ENCODE data around the gene PLXNB3. TPM values are rescaled to one million over a fixed set of nuclear protein-coding genes. Genes with fewer than 3 reads are reported as not detected.
A peak's percentile ranks its signal among the peaks of the same experiment; 100 is the strongest.

PLXNB3 gene
- total and polyA plus RNA-seq, 2 of the 13 experiments (the other 11 are each of a cell fraction or from before 2014, with no cell fraction given): 3.0 to 6.9 TPM

DNA sequence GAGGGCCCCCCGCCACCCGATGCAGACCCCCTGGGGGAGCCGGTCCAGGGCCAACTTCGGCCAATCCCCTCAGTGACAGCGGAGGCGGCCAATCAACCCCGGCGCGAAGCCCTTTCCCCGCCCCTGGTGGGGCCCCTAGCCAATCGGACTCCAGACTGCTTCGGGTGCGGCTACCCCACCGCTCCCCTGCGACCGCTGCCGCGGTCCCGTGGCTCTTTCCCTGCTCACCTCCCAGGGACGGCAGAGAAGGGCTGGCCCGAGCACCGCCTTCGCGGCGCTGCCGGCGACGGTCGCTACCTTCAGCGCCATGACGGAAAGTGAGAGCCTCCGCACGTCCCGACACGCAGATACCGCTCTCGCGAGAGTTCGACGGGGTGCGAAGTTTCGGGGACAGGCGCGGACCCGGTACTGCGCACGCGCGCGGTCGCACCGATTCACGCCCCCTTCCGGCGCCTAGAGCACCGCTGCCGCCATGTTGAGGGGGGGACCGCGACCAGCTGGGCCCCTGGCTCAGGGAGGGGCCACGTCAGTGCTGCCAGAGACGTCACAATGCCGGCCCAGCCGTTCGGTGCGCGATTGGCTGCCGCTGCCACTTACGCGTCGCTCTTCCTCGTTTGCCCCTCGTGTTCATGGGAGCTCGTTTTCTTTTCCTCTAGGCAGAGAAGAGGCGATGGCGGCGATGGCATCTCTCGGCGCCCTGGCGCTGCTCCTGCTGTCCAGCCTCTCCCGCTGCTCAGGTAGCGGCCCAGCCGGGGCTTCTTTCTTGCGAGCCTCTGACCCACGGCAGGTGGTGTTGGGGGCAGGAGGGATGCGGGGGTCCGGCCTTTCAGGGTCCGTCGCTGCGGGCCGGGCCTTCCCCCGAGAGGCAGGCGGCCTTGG lies 30.2 kb downstream of the PLXNB3 start, which contains the start of the genes IDH3G and SSR4 (continued):
- TF ChIP-seq, protein P1, sequence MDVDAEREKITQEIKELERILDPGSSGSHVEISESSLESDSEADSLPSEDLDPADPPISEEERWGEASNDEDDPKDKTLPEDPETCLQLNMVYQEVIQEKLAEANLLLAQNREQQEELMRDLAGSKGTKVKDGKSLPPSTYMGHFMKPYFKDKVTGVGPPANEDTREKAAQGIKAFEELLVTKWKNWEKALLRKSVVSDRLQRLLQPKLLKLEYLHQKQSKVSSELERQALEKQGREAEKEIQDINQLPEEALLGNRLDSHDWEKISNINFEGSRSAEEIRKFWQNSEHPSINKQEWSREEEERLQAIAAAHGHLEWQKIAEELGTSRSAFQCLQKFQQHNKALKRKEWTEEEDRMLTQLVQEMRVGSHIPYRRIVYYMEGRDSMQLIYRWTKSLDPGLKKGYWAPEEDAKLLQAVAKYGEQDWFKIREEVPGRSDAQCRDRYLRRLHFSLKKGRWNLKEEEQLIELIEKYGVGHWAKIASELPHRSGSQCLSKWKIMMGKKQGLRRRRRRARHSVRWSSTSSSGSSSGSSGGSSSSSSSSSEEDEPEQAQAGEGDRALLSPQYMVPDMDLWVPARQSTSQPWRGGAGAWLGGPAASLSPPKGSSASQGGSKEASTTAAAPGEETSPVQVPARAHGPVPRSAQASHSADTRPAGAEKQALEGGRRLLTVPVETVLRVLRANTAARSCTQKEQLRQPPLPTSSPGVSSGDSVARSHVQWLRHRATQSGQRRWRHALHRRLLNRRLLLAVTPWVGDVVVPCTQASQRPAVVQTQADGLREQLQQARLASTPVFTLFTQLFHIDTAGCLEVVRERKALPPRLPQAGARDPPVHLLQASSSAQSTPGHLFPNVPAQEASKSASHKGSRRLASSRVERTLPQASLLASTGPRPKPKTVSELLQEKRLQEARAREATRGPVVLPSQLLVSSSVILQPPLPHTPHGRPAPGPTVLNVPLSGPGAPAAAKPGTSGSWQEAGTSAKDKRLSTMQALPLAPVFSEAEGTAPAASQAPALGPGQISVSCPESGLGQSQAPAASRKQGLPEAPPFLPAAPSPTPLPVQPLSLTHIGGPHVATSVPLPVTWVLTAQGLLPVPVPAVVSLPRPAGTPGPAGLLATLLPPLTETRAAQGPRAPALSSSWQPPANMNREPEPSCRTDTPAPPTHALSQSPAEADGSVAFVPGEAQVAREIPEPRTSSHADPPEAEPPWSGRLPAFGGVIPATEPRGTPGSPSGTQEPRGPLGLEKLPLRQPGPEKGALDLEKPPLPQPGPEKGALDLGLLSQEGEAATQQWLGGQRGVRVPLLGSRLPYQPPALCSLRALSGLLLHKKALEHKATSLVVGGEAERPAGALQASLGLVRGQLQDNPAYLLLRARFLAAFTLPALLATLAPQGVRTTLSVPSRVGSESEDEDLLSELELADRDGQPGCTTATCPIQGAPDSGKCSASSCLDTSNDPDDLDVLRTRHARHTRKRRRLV (CRISPR knock-in tag; IDR thresholded peaks at IDR 0.05): 0 out of 2 replicates have a peak, but pooled peaks have one; percentile 53
- TF ChIP-seq NCOA5 (CRISPR knock-in tag; IDR thresholded peaks at IDR 0.05) (no peak), ELF1 (CRISPR knock-in tag; IDR thresholded peaks at IDR 0.05) (peak; percentile 70), RBAK (CRISPR knock-in tag; IDR thresholded peaks at IDR 0.05) (no peak), TAF15 (IDR thresholded peaks at IDR 0.05; ENCODE audit: low read depth, low read length, poor library complexity, severe bottlenecking) (no peak), SNAI1 (CRISPR knock-in tag; IDR thresholded peaks at IDR 0.05; ENCODE audit: borderline replicate concordance) (0 out of 2 replicates have a peak, but pooled peaks have one; percentile 25), CBX5 (CRISPR knock-in tag; IDR thresholded peaks at IDR 0.05; ENCODE audit: borderline replicate concordance) (no peak; the same call in 1 of the 2 replicates), NCOA1 (CRISPR knock-in tag; IDR thresholded peaks at IDR 0.05) (no peak), MIXL1 (CRISPR knock-in tag; IDR thresholded peaks at IDR 0.05) (no peak), AGO1 (IDR thresholded peaks at IDR 0.05; ENCODE audit: low read depth, low read length, poor library complexity, severe bottlenecking) (no peak), CAMTA2 (CRISPR knock-in tag; IDR thresholded peaks at IDR 0.05; ENCODE audit: borderline replicate concordance) (no peak), TCF7L2 (IDR thresholded peaks at IDR 0.05; ENCODE audit: low read depth, low read length) (no peak), ZFP41 (CRISPR knock-in tag; IDR thresholded peaks at IDR 0.05; ENCODE audit: borderline replicate concordance) (no peak; the same call in 1 of the 2 replicates), ZNF136 (CRISPR knock-in tag; IDR thresholded peaks at IDR 0.05; ENCODE audit: low read depth) (0 out of 2 replicates have a peak, but pooled peaks have one; percentile 58), MTF1 (CRISPR knock-in tag; IDR thresholded peaks at IDR 0.05) (no peak), HIVEP1 (CRISPR knock-in tag; IDR thresholded peaks at IDR 0.05) (no peak), IRX3 (CRISPR knock-in tag; IDR thresholded peaks at IDR 0.05; ENCODE audit: borderline replicate concordance, low read depth) (peak; percentile 82; the same call in 1 of the 2 replicates), SMC3 (IDR thresholded peaks at IDR 0.05; ENCODE audit: low read length) (no peak), ZNF720 (CRISPR knock-in tag; IDR thresholded peaks at IDR 0.05) (no peak)
- TF ChIP-seq, protein P2, sequence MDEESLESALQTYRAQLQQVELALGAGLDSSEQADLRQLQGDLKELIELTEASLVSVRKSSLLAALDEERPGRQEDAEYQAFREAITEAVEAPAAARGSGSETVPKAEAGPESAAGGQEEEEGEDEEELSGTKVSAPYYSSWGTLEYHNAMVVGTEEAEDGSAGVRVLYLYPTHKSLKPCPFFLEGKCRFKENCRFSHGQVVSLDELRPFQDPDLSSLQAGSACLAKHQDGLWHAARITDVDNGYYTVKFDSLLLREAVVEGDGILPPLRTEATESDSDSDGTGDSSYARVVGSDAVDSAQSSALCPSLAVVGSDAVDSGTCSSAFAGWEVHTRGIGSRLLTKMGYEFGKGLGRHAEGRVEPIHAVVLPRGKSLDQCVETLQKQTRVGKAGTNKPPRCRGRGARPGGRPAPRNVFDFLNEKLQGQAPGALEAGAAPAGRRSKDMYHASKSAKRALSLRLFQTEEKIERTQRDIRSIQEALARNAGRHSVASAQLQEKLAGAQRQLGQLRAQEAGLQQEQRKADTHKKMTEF (CRISPR knock-in tag; IDR thresholded peaks at IDR 0.05): no peak; the same call in 1 of the 2 replicates
- TF ChIP-seq, protein P3, sequence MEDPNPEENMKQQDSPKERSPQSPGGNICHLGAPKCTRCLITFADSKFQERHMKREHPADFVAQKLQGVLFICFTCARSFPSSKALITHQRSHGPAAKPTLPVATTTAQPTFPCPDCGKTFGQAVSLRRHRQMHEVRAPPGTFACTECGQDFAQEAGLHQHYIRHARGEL (CRISPR knock-in tag; IDR thresholded peaks at IDR 0.05): no peak

Measured in HepG2 (cell line).